Ureter (tissue), 1 donor: ENCODE measurements around the gene RALGPS2. TPM values are rescaled to one million over a fixed set of nuclear protein-coding genes. Genes with fewer than 3 reads are reported as not detected.

Source experiments
- DNase-seq: peaks from one replicate; pipeline ENCODE4 v3.0.0-alpha.2; 2020; ENCODE audit warnings: low spot score
- total RNA-seq: library from RNA; stranded (reverse); gene quantifications from one replicate; pipeline ENCODE4 v1.2.4, GENCODE V29; 2023
- donor health status: DM: yes; HTN: yes; CAD: no.

The RALGPS2 gene
- total RNA-seq, 1 donor from 2014 or later = 39.2 TPM

DNA sequence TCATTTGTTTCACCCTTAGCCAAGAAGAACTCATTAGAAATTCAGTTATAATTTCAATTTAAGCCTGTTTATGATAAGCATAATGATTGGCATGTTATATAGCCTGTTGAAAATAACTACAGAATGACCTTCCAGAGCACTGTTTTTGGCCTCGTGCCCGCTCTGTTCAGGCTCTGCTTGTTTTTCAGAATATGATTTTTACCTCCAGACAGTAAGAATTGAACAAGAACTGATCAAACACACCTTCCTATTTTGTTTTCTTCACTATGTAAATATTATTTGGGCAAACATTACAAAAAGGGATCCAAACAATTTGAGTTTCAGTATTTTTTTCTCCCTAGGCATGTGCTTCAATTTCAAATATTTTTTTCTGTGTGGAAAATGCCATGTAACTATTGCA, 193.9 kb downstream of the RALGPS2 start:
- no peak for DNase-seq

DNA sequence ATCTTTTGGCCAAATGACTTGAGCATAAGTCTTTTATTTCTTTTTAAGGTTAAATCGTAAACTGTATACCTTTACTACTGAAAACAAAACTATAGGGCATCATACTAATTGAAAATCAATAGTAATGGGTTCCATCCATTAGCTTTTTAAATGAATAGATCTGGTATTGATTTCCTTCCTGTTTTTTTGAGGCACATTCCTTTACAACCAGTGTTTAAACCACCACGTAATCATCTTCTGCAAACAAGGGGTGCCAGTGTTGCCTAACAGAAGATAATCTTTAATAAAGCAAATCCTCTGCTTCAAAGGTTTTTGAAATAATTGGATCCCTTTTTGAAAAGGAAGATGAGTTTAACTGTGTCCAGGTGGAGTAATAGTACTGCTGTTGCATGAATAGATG, 194.5 kb downstream of the RALGPS2 start:
- DNase-seq = no peak

DNA sequence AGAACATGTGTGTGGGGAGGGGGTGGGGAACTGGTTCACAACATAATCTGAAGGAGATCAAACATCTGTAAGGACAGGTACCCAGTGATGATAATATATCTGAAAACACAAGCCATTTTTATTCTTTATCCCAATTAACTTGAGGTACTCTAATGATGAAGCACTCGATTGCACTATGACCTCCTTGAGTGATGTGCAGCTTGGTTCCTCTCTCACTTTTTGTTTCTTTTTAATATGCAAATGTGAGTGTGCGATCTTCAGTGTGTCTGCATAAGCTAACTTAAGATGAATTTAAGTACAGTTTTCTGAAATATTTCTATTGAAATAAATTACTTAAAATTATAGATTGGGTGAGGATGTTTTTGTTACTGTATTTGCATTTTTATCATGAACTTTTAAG, 196.5 kb downstream of the RALGPS2 start:
- no peak for DNase-seq

GRCh38 chr1:178923512-178923911, 198.5 kb downstream of the RALGPS2 start:
- no peak for DNase-seq

- no peak for DNase-seq
Measured at GRCh38 chr1:178926046-178926445, 201.0 kb downstream of the RALGPS2 start.

DNA sequence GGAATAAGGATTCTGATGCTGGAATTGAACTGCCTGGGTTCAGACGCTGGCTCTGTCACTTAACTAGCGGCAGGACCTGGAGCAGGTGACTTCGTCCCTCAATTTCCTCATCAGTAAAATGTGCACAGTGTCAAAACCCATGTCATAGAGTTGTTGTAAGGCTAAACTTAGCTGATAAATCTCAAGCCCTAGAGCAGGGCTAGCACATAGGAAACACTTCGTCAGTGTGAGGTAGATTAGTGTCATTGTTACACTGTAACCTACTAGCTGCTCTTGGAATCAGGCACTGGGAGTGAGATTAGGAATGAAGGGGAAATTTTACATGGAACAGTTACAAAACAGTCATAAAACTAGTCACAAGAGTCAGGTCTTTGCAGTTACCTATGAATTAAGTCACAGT, 202.0 kb downstream of the RALGPS2 start:
- no peak for DNase-seq

- DNase-seq = no peak
Measured at GRCh38 chr1:178928041-178928440, 203.0 kb downstream of the RALGPS2 start.

DNA sequence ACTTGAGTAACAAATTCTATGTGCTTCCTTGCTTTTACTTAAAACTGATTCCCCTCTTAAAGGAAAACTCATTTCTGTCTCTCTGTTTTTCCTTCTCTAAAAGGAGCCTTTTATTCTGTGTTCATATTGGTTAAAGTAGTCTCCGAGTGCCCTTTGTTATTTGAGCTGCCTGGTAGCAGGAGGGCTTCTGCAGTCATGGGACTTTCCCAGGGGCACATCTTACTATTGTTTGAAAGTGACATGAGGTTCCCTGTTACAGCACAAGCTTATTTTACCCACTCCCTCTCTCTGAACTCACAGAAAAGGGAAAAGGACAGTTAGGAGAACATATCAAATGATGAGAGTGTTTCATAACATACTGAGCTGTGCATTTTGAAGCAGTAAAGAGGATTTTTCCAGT, 203.9 kb downstream of the RALGPS2 start:
- DNase-seq = no peak

DNA sequence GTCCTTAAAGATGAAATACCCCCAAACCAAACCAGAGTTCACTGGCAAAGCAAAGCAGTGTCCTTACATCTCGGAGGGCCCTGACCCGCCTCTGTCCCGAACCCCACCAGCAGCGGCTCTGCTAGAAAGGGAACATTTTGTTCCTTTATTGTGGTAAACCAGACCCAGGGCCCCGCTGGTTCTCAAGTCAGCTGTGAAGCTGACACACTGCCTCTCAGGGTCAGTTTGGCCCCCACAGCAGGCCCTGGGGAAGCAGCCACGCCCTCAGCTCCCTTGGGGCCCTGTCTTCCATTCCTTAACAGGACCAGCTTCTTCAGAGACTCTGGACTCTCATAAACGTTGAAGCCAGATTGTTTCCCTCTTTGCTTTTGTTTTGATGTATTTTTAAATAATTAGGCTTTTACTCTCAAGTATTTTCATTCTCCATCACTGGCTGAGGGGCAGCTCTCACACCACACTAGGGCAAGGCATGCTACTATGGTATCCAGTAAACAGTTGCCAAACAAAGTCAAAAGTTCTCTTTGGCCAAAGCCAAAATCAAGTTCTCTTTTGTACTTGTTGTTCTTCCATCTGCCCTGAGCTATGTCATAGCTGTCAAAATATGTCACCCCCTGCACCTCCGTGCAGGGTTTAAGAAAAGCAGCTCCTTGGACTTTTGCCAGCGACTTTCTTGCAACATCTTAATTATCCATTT, 207.0 kb downstream of the RALGPS2 start:
- DNase-seq = peak; percentile 76

DNA sequence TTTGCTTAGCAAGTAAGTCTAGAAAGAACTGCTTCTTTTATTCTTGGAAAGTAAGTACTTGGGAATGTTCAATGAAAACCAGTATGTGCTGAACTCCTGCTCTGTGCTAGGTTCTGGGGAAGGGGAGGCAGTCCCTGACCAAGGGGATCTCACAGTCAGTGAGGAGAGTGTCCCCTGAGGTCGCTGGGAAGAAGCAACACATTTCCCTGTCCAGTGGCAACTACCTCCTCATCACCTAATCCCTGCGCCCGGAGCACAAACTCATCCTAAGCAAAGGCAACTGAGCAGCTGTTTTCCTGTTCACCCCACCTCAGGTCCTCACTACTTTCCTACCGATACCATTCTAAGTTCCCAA, 207.5 kb downstream of the RALGPS2 start:
- DNase-seq = no peak

DNA sequence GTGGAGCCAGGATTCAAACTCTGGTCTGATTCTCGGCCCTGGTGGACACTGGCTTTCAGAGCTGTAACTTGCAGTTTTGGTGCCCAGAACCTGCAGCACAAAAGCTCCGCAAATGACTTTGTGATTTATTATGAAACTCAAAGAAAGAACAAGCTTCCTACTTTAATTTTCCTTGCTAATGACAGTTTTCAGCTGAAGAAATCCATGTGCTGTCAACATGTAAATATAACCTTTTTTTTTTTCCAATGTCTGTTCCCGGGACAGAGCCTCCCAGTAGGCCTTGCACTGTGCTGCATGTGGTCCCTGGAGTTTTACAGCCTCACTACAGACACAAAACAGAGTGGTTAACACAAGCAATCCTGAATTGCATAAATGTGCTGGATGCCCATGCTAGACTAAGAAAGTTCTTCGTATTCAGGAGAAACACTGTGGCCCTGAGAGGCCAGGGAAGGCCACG, 208.1 kb downstream of the RALGPS2 start:
- no peak for DNase-seq

DNA sequence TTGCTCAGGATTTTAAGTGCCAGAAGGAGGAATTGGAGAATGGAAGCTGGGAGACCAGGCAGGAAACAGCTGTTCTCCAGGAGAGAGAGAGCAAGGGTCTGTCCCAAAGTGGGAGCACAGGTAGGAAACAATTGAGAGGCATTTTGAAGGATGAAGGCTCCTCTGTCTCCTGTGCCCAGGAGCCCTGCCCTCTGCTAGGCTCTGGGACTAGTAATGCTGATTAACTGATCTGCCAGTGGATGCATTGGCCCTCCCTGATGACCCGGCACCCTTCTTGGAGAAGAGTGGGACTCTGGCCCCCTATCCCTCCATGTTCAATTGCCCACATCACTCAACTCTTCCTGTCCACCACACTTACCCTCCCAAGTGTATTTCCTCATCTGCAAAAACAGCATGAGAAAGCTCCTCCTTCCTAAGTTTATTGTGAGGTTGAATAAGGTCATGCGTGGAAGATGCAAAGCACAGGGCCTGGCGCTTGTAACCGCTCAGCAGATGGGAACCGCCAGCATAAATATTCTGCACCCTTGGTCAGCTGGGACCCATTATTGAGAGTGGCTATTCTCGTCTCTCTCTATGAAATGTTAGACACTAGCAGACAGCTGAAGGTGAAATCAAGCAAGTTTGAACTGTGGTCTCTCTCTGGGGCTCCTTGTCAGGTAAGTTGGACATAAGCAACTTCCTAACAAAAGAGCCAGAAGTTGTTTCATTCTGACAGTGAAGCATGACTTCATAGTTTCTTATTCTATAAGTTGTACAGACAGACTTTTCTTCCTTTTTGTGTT, 208.9 kb downstream of the RALGPS2 start:
- no peak for DNase-seq

DNA sequence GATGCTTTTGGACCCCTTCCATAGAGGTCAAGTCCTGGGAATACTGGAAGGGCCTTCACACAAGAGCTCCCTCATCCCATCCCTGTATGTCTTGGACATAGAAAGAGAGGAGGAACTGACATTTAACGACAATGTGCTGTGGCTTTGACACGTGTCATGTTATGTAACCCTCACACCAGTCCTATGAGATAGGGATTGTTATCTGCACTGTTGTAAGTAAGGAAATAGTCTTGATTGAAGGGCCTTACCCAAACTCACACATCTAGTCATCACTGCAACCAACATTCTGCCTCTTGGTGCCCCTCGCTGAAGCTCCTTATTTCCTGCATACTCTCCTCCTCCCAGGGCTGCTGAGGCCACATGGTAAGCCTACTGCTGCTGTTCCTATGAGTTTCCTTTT, 209.5 kb downstream of the RALGPS2 start:
- DNase-seq = no peak

GRCh38 chr1:178935610-178936009, 210.6 kb downstream of the RALGPS2 start:
- no peak for DNase-seq

DNA sequence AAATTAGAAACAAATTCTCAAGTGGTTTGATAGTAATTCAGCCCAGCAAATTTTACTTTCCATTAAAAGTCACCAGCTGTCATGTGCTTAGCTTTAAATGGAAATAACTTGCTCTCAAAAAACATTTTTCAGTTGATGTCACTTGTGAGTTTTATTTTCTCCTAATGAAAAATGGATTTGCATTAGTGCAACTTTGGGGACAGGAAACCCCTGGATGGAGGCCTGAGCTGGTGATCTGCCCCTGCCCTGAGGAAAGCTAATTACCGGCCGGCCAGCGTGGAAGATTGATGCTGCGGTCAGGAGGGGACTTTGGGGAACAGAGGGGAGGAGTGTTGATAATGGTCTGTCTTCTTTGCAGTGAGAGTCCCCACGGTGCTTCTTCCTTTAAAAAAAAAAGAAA, 212.7 kb downstream of the RALGPS2 start:
- DNase-seq = no peak

DNA sequence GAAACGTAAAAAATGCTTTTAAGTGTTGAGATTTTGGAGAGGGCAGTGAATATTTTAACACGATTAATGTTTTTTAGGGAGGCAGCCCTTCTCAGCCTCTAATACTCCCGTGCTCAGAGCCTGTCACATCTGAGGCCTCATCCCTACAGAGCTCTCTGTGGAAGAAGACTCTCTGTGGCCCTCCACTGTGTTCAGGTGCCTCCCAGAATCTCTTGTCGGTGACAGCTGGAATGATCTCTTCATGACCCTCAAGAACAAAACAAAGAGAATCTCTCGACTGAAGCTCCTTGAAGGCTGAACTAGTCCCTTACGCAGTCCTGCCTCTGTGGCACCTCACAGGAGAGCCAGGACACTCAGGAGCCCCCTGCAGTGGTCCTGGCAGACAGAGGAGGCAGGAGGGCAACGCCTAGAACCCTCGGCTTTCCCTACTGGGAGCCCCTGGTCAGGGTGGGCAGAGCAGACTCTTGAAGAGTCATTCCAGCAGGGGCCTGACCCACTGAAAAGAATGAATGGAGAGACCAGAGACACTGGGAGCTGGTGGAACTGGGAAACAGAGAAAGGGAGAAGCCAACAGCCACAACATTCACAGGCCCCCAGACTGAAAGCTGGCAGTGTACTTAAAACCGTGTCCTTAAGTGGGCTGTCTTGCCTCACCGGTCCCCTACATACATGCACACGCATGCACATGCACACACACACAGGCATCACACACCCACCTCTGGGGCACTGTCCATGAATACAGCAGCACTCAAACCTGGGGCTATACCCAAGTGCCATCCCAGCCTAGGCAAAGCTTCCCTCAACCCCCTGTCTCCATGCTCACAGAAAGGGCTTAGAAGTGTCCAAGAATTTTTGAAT, 213.3 kb downstream of the RALGPS2 start:
- DNase-seq = no peak

- peak; percentile 79 for DNase-seq
Measured at GRCh38 chr1:178938959-178939317, 213.9 kb downstream of the RALGPS2 start.

GRCh38 chr1:178939338-178940067, 214.5 kb downstream of the RALGPS2 start:
- DNase-seq = no peak

GRCh38 chr1:178940068-178940765, 215.2 kb downstream of the RALGPS2 start:
- no peak for DNase-seq

DNA sequence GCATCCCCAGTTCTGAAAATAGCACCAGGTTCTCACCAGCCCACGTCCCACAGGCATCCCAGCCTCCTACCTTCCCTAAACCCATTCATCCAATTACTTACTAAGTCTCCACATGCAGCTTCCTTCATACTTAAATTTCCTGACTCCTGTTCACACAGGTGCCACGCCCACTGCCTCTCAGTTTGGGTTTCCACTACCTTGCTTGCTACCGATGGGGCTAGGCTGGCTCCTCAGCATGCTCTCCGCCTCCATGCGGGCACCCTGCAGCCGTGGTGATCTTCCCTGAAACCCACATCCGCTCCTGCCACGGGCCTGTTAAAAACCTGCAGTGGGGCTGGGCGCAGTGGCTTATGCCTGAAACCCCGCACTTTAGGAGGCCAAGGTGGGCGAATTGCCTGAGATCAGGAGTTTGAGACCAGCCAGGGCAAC, 216.2 kb downstream of the RALGPS2 start:
- DNase-seq = no peak

DNA sequence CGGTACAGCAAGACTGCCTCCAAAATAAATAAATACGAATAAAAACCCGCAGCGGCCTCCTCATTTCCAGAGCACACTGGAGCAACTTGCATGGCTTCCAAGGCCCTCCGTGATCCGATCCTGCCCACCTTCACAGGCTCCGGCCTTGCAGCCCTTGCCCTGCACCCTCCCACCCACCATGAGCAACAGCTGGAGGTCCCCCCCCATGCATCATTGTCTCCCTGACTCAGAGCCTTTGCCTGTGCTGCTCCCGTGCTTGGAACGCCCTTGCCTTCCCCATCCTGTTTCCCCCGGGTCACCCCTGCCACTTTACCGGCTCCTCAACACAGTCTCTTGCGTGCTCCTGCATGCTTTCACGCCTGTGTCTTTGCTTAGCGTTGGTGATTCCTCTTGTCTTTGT, 216.8 kb downstream of the RALGPS2 start:
- DNase-seq = no peak
